Liver (tissue), 9 donors: ENCODE results near the gene KLF11. TPM values are rescaled to one million over a fixed set of nuclear protein-coding genes. Genes with fewer than 3 reads are reported as not detected.
"Not testable (repeated sequence)": the region's sequence is repeated elsewhere in the genome, so short reads cannot be mapped to it uniquely, and the experiment has no call there.

Experiments used
- DNase-seq: peaks from one replicate; pipeline ENCODE4 v3.0.0-alpha.2; 2017; ENCODE audit warnings: low spot score
- H3K27ac ChIP-seq, 2 donors: one replicate each; pipeline ENCODE4 v1.7.0; 2013; ENCODE audit warnings: inconsistent platforms in 2 of 2, low read length in 2 of 2, control low read depth in 1 of 2, low read depth in 1 of 2, mild to moderate bottlenecking in 1 of 2
- H3K27me3 ChIP-seq, 4 donors: one replicate each; pipeline versions ENCODE4 v1.6.1 to v1.7.0; 2013; ENCODE audit warnings: low read length in 3 of 4, inconsistent platforms in 1 of 4, mild to moderate bottlenecking in 1 of 4, moderate library complexity in 1 of 4; ENCODE audit not compliant: control insufficient read depth in 4 of 4, insufficient read depth in 4 of 4
- H3K36me3 ChIP-seq, 4 donors: one replicate each; pipeline versions ENCODE4 v1.6.1 to v1.7.0; 2013; ENCODE audit warnings: low read length in 3 of 4, mild to moderate bottlenecking in 3 of 4, low read depth in 1 of 4, moderate library complexity in 1 of 4; ENCODE audit not compliant: control insufficient read depth in 4 of 4, insufficient read depth in 3 of 4
- H3K4me1 ChIP-seq, 4 donors: one replicate each; pipeline versions ENCODE4 v1.6.1 to v1.7.0; 2013; ENCODE audit warnings: low read length in 3 of 4, mild to moderate bottlenecking in 3 of 4, moderate library complexity in 1 of 4; ENCODE audit not compliant: control insufficient read depth in 4 of 4, insufficient read depth in 4 of 4
- H3K4me3 ChIP-seq, 3 donors: one replicate each; pipeline versions ENCODE4 v1.6.1 to v1.7.0; 2013; ENCODE audit warnings: low read length in 3 of 3, control low read depth in 1 of 3, low read depth in 1 of 3, mild to moderate bottlenecking in 1 of 3
- H3K9ac ChIP-seq, 2 donors: one replicate each; pipeline ENCODE4 v1.7.0; 2013; ENCODE audit warnings: low read length in 2 of 2, mild to moderate bottlenecking in 2 of 2, moderate library complexity in 2 of 2, control low read depth in 1 of 2, low read depth in 1 of 2
- H3K9me3 ChIP-seq, 4 donors: one replicate each; pipeline versions ENCODE4 v1.6.1 to v1.7.0; 2013; ENCODE audit warnings: low read length in 3 of 4; ENCODE audit not compliant: control insufficient read depth in 4 of 4
- ATF3 ChIP-seq: IDR thresholded peaks from 2 replicates; pipeline ENCODE4 v1.6.1; 2016; ENCODE audit warnings: antibody characterized with exemption
- CTCF ChIP-seq: fragments of 150-350 bp; IDR thresholded peaks from 2 replicates; pipeline ENCODE4 v1.5.1; 2017; ENCODE audit warnings: improper control_type of control experiment, low read depth, low read length; ENCODE audit not compliant: missing input control
- EGR1 ChIP-seq, 2 donors: IDR thresholded peaks; 2 replicates each; pipeline ENCODE4 v1.6.1; 2016 to 2018; ENCODE audit warnings: antibody characterized with exemption in 2 of 2, low read depth in 2 of 2
- FOXA1 ChIP-seq: IDR thresholded peaks from 2 replicates; pipeline ENCODE4 v1.6.1; 2016; ENCODE audit warnings: antibody characterized with exemption
- FOXA2 ChIP-seq: IDR thresholded peaks from 2 replicates; pipeline ENCODE4 v1.6.1; 2016; ENCODE audit warnings: antibody characterized with exemption
- GABPA ChIP-seq, 2 donors: IDR thresholded peaks in 1 of 2; conservative IDR thresholded peaks in 1 of 2; 2 replicates each; pipeline ENCODE4 v1.6.1; 2016; ENCODE audit warnings: antibody characterized with exemption in 2 of 2, mild to moderate bottlenecking in 1 of 2, moderate library complexity in 1 of 2
- HNF4A ChIP-seq, 2 donors: conservative IDR thresholded peaks; 2 replicates each; pipeline ENCODE4 v1.6.1; 2016; ENCODE audit warnings: antibody characterized with exemption in 2 of 2, mild to moderate bottlenecking in 2 of 2
- HNF4G ChIP-seq: IDR thresholded peaks from 2 replicates; pipeline ENCODE4 v1.6.1; 2016; ENCODE audit warnings: antibody characterized with exemption
- MAX ChIP-seq: IDR thresholded peaks from 2 replicates; pipeline ENCODE4 v1.6.1; 2016; ENCODE audit warnings: antibody characterized with exemption
- RAD21 ChIP-seq, 2 donors: IDR thresholded peaks; 2 replicates each; pipeline ENCODE4 v1.6.1; 2016; ENCODE audit warnings: antibody characterized with exemption in 2 of 2, mild to moderate bottlenecking in 2 of 2
- REST ChIP-seq: IDR thresholded peaks from 2 replicates; pipeline ENCODE4 v1.6.1; 2016; ENCODE audit warnings: antibody characterized with exemption, mild to moderate bottlenecking
- RXRA ChIP-seq, 2 donors: IDR thresholded peaks; 2 replicates each; pipeline ENCODE4 v1.6.1; 2017 to 2018; ENCODE audit warnings: antibody characterized with exemption in 2 of 2, mild to moderate bottlenecking in 1 of 2
- SP1 ChIP-seq: IDR thresholded peaks from 2 replicates; pipeline ENCODE4 v1.6.1; 2018; ENCODE audit warnings: antibody characterized with exemption, mild to moderate bottlenecking
- TAF1 ChIP-seq: conservative IDR thresholded peaks from 2 replicates; pipeline ENCODE4 v1.6.1; 2016; ENCODE audit warnings: antibody characterized with exemption, mild to moderate bottlenecking
- WGBS: extraction: QIAGEN DNeasy Blood & Tissue Kit; methylation state at CpG from one replicate; pipeline ENCODE4 v1.1.7; 2013; 5-methylcytosine and 5-hydroxymethylcytosine counted together
- polyA plus RNA-seq, 2 donors: library from polyadenylated mRNA; stranded (reverse) in 1 of 2; unstranded in 1 of 2; fragments of 200-250 nt in 1 of 2; fragments of >200 nt in 1 of 2; fragmentation: Nextera tagmentation in 1 of 2; extraction: Ambion mirVana in 1 of 2; gene quantifications; one replicate each; pipeline versions ENCODE4 v1.2.1 to v1.2.3, GENCODE V29; 2013 to 2015
- total RNA-seq, 2 donors: library from RNA; depleted of rRNA; stranded (reverse); fragments of >200 nt; gene quantifications; one replicate each; pipeline ENCODE4 v1.2.3, GENCODE V29; 2014
- donor health status: healthy.
- donor health status: healthy.
- donor health status: healthy.
- donor health status: healthy.
- donor health status: healthy.

KLF11 gene
- total and polyA plus RNA-seq, 4 donors, result 10.5 to 43.0 (median 14.5) TPM

GRCh38 chr2:10028988-10029874 is 14.1 kb upstream of the KLF11 start:
- Histone ChIP-seq H3K9ac (no peak overlapping the region), H3K4me1 (no peaks in the 10 kb centered on the region), H3K27me3 (no peaks in the 10 kb centered on the region), H3K36me3 (no peaks in the 10 kb centered on the region), H3K4me3 (no peak overlapping the region), H3K27ac (no peak overlapping the region), H3K9me3 (no peaks in the 10 kb centered on the region)
- WGBS, result 65% methylated on average over 26 of the region's 26 CpGs
- TF ChIP-seq SP1 (peak; percentile 20), RAD21 (IDR thresholded peaks at IDR 0.05) (peak in 1 of 2 donors; percentile 3), RXRA (IDR thresholded peaks at IDR 0.05) (no peak)
- peak; percentile 67 for DNase-seq

- Histone ChIP-seq H3K9ac (no peak overlapping the region), H3K36me3 (no peaks in the 10 kb centered on the region), H3K27me3 (no peaks in the 10 kb centered on the region), H3K9me3 (no peaks in the 10 kb centered on the region), H3K4me3 (no peak overlapping the region), H3K4me1 (peaks cover 0 to 2% (median 0%) of the 10 kb centered on the region in 4 donors), H3K27ac (no peak overlapping the region)
- 76% methylated on average over 7 of the region's 7 CpGs for WGBS
- DNase-seq, result no peak
- TF ChIP-seq FOXA2 (no peak), SP1 (no peak), ATF3 (no peak), TAF1 (no peak)
Measured at GRCh38 chr2:10029875-10030223, 13.5 kb upstream of the KLF11 start.

- Histone ChIP-seq H3K9me3 (no peaks in the 10 kb centered on the region), H3K27me3 (no peaks in the 10 kb centered on the region), H3K4me3 (no peak overlapping the region), H3K36me3 (no peaks in the 10 kb centered on the region), H3K9ac (no peak overlapping the region), H3K4me1 (peaks cover 2 to 7% (median 4%) of the 10 kb centered on the region in 4 donors), H3K27ac (no peak overlapping the region)
- no peak for DNase-seq
- 81% methylated on average over 9 of the region's 9 CpGs for whole genome bisulfite sequencing
- TF ChIP-seq SP1 (no peak), CTCF (no peak), MAX (no peak), HNF4A (conservative IDR thresholded peaks at IDR 0.05) (no peak), TAF1 (no peak), FOXA2 (no peak), REST (no peak), FOXA1 (no peak), RAD21 (IDR thresholded peaks at IDR 0.05) (no peak), RXRA (IDR thresholded peaks at IDR 0.05) (no peak), EGR1 (IDR thresholded peaks at IDR 0.05; ENCODE audit: low read depth in 2 of 2) (no peak), GABPA (IDR thresholded peaks at IDR 0.05 in 1 of 2, conservative IDR thresholded peaks at IDR 0.05 in 1 of 2) (no peak), HNF4G (no peak)
Measured at GRCh38 chr2:10030311-10030736, 13.0 kb upstream of the KLF11 start.

- not testable (repeated sequence) for H3K27me3 ChIP-seq, H3K9me3 ChIP-seq, DNase-seq, H3K36me3 ChIP-seq, H3K9ac ChIP-seq, H3K4me3 ChIP-seq, H3K27ac ChIP-seq
- 95% methylated on average over 8 of the region's 8 CpGs for WGBS
- peaks cover 4 to 12% (median 9%) of the 10 kb centered on the region in 4 donors for H3K4me1 ChIP-seq
Measured at GRCh38 chr2:10030798-10031197, 12.6 kb upstream of the KLF11 start.
